IPS-NIHi7 (cell line): ENCODE data around the gene UXS1.
"Not testable (repeated sequence)": the region's sequence is repeated elsewhere in the genome, so short reads cannot be mapped to it uniquely, and the experiment has no call there.

ENCODE experiments used
- DNase-seq: peaks from one replicate; pipeline ENCODE4 v3.0.0; 2012; ENCODE audit warnings: mixed read lengths; ENCODE audit errors: extremely low spot score

The UXS1 gene

GRCh38 chr2:106137731-106138521, 56.2 kb downstream of the UXS1 start:
- DNase-seq: no peak

GRCh38 chr2:106131192-106131591, 62.9 kb downstream of the UXS1 start:
- DNase-seq: not testable (repeated sequence)

- no peak for DNase-seq
Measured at GRCh38 chr2:106130251-106130998, 63.7 kb downstream of the UXS1 start.

GRCh38 chr2:106129592-106129991, 64.5 kb downstream of the UXS1 start:
- no peak for DNase-seq

- DNase-seq: no peak
Measured at GRCh38 chr2:106129150-106129549, 65.0 kb downstream of the UXS1 start.

DNA sequence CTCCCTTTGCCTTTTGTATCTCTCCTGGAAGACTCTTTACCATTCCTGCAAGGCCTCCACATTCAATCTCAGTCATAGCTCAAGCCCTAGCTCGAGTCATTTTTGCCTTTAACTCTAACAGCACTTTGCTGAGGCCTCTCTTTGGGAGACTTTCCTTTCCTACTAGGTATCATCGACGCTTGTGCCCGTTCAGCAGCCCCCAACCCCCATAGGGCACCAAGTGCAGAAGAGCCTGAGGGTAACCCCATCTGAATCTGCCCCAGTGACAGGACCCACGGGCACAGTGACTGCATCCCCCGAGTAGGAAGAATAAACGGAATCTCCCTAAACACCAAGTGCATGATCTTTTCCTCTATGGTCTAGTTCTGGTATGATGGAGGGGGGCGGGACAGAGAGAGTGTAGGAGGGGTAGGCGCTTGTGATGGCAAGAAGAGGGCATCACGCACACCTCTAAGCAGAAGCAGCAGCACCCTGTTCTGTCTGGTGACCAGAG, 66.3 kb downstream of the UXS1 start:
- DNase-seq: no peak

DNA sequence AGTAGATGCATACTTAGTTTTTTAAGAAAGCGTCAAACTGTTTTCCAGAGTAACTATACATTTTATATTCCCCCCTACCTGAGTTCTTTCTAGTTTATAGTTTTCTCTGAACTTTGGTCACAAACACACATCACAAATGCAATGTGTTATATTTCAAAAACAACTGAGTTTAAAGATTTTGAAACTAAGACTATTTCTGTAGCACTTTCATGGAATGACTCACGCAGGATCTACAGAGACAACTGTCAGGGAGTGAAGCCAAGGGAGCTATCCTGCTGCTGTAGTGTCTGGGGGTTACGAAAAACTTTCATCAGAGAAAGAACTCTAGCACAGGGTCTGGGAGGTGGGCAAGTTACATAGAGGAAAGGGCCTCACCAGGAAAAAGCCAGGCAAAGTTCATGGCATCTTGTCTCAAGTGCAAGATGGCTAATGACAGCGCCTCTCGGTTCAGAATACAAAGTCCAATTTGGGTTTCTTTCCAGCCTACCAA, 66.8 kb downstream of the UXS1 start:
- DNase-seq: no peak

DNA sequence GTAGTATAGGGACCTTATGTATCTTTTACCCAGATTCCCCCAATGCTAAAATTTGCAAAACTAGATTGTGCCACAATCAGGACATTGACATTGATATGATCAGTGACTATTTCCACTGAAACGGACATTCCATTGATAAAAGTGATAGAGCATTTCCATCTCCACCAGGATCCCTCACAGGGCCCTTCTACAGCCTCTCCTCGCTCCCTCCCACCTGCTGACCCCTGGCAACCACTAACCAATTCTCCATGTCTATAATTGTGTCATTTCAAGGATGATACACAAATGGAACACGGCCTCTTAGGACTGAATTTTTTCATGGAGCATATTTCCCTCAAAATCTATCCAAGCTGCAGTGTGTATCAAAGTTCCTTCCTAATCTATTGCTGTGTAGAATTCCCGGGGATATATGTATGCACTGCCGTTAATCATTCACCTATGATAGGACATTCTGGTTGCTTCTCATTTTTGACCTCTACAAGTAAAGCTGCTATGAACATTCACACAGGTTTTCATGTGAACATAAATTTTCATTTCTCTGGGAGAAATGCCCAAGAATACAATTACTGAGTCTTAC, 67.3 kb downstream of the UXS1 start:
- no peak for DNase-seq

DNA sequence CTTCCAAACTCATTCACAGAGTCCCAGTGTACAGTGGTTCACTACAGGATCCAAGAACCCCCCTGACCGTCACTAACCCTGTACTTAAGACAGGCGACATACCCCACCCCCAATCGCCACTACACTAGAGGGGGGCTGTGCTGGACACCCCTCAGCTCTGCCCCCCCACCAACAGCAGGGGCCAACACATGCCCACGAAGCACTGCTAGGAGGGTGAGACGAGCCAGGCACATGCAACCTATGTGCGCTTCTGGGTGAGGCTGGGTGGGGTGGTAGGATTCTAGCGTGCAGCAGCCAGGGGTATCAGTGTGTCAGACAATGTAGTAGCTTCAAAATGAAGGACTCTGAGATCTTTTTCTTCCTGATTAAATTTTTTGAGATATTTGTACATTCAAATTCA, 67.8 kb downstream of the UXS1 start:
- no peak for DNase-seq

GRCh38 chr2:106124905-106125549, 69.1 kb downstream of the UXS1 start:
- no peak for DNase-seq

DNA sequence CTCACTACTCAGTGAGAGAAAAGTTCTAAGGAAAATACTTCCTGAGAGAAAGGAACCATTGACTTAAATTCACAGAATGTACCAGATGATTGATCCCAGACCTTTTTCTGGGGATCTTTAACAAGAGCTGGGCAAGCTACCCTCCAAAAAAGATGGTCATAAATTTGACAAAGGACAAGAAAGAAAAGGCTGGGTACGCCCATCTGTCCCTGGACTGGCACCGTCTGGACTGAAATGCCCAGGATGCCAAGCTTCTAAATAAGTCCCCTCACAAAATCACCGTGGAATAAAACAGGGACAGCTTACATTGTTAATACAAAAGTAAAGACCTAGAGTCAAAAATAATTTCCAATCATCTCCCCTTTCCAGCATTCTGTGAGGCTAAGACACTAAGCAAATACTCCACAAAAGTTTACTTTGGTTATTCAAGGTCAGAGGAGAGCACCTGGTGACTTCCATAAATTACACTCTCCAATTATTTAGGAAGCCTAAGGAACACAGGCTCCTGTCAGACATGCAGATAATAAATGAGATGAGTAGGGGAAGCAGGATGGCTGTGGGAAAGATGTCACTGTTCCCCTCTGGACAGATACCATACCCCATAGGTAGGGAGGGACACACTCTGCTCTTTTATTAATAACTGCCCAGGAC, 69.9 kb downstream of the UXS1 start:
- no peak for DNase-seq

GRCh38 chr2:106122157-106122556, 71.9 kb downstream of the UXS1 start:
- no peak for DNase-seq

DNA sequence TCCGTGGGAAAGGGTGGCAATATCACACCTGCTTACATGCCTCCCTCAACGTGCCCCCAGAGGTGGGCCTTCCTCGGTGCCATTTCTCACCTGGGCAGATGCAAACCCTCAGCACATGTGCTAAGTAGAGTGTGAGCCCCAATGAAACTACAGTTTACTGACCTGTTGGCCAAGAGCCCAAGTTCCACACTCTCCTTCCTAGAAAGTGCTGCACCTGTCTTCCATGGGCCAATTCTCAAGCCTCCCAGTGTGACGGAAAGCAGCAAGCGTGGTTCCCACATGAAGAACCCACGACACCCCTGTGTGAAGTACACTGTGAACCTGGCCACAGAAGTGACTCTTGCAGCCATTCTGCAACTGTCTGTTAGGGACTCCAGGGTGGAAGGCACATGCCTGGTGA, 73.7 kb downstream of the UXS1 start:
- DNase-seq: no peak

GRCh38 chr2:106119074-106119473, 75.0 kb downstream of the UXS1 start:
- DNase-seq: no peak

- DNase-seq: no peak
Measured at GRCh38 chr2:106117882-106118684, 76.0 kb downstream of the UXS1 start.

DNA sequence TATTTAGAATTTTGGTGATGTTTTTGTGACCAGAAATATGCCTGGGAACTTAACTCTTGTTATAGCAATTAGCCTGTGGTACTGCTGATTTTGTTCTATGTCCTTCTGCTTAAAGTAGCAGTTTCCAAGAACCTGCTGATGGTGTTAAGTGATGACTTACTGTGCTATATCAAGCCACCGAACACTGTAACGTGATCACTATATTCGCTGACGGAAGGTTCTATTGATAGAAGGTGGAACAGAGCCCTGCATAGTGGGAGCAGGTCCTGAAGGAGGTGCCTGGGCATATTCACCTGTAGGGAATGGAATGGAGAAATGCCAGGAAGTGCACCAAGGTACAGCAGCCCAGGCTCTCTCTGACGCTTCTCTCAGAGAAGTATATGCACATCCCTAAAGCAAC, 76.8 kb downstream of the UXS1 start:
- no peak for DNase-seq

GRCh38 chr2:106116248-106116647, 77.9 kb downstream of the UXS1 start:
- no peak for DNase-seq

DNA sequence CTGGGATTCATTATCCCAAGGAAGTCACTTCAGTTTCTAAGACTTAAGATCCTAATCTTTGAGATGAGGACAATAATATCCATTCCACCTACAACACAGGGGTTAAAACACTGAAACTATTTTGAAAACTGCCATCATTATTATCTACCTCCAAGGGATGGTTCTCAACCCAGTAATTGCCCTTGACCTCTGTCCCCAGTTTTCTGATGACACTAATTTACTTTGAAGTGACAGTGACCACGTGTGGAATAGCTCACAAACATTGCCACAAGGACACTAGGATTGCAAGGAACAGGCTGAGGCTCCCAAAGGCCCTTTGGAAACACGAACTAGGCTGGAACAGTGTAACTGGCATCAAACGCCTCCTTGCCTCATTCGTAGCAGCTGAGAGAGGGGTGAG, 78.4 kb downstream of the UXS1 start:
- no peak for DNase-seq

DNA sequence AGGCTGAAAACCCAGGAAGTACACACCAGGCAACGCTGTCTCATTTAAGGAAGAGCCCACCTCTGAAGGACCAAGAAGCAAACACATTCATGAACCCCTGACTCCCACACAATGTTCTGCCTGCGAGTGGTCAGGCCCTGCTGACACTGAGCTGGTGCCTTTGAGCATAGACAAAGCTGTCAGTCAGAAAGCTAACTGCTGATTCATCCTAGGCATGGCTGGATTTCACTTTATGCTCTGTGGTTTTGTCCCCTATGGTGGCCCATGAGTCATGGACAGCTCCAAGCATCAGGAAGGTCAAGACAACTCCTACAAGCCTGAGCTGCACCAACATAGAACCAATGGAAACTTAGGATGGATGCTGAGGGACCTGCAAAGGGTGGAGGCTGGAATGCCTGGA, 78.9 kb downstream of the UXS1 start:
- no peak for DNase-seq

GRCh38 chr2:106114166-106114565, 79.9 kb downstream of the UXS1 start:
- no peak for DNase-seq
